WTC11 (cell line): ENCODE results near the gene LRRC75B. TPM values are rescaled to one million over a fixed set of nuclear protein-coding genes. Genes with fewer than 3 reads are reported as not detected.

Source experiments
- CREM ChIP-seq: sonication (generic); formaldehyde crosslinking; IDR thresholded peaks from 2 replicates; pipeline ENCODE4 v1.8.1; 2022; ENCODE audit warnings: mild to moderate bottlenecking, missing genetic modification reagents, moderate library complexity
- EMX1 ChIP-seq: fragments of 250-450 bp; sonication (Bioruptor Pico); IDR thresholded peaks from 2 replicates; pipeline ENCODE4 v1.8.0; 2021; ENCODE audit warnings: mild to moderate bottlenecking
- KAT7 ChIP-seq: sonication (generic); formaldehyde crosslinking; IDR thresholded peaks from 2 replicates; pipeline ENCODE4 v1.8.1; 2023; ENCODE audit warnings: missing genetic modification reagents, mild to moderate bottlenecking, borderline replicate concordance
- MAX ChIP-seq: sonication (generic); formaldehyde crosslinking; IDR thresholded peaks from 2 replicates; pipeline ENCODE4 v1.8.0; 2022; ENCODE audit warnings: mild to moderate bottlenecking, missing genetic modification reagents
- MXD4 ChIP-seq: fragments of 250-450 bp; sonication (Bioruptor Pico); IDR thresholded peaks from 2 replicates; pipeline ENCODE4 v1.8.0; 2021; ENCODE audit warnings: mild to moderate bottlenecking, moderate library complexity, borderline replicate concordance
- SP1 ChIP-seq: sonication (generic); formaldehyde crosslinking; conservative IDR thresholded peaks from 2 replicates; pipeline ENCODE4 v1.8.1; 2022; ENCODE audit warnings: missing genetic modification reagents
- TEAD1 ChIP-seq: sonication (generic); formaldehyde crosslinking; IDR thresholded peaks from 2 replicates; pipeline ENCODE4 v1.8.0; 2022; ENCODE audit warnings: mild to moderate bottlenecking, missing genetic modification reagents
- ZBTB43 ChIP-seq: sonication (generic); formaldehyde crosslinking; IDR thresholded peaks from 2 replicates; pipeline ENCODE4 v1.8.1; 2023; ENCODE audit warnings: mild to moderate bottlenecking, missing genetic modification reagents
- ZNF263 ChIP-seq: sonication (generic); formaldehyde crosslinking; IDR thresholded peaks from 2 replicates; pipeline ENCODE4 v1.8.1; 2022; ENCODE audit warnings: low read depth, mild to moderate bottlenecking, moderate library complexity, missing genetic modification reagents
- ZNF281 ChIP-seq: sonication (generic); formaldehyde crosslinking; IDR thresholded peaks from 2 replicates; pipeline ENCODE4 v1.8.0; 2023; ENCODE audit warnings: mild to moderate bottlenecking, missing genetic modification reagents
- ZNF396 ChIP-seq: fragments of 250-450 bp; sonication (Bioruptor Pico); IDR thresholded peaks from 2 replicates; pipeline ENCODE4 v1.8.0; 2021; ENCODE audit warnings: mild to moderate bottlenecking, moderate library complexity, borderline replicate concordance
- ZNF416 ChIP-seq: fragments of 250-450 bp; sonication (Bioruptor Pico); IDR thresholded peaks from 2 replicates; pipeline ENCODE4 v1.9.0; 2021; ENCODE audit warnings: mild to moderate bottlenecking, inconsistent platforms
- total RNA-seq: library from RNA; stranded (reverse); gene quantifications from 3 replicates; pipeline ENCODE4 v1.2.3, GENCODE V29; 2021
- TF ChIP-seq, protein P1 (sequence below): sonication (generic); formaldehyde crosslinking; conservative IDR thresholded peaks from 2 replicates; pipeline ENCODE4 v1.8.1; 2023; ENCODE audit warnings: mild to moderate bottlenecking, low read depth, missing genetic modification reagents, moderate library complexity
- TF ChIP-seq, protein P2 (sequence below): sonication (generic); formaldehyde crosslinking; IDR thresholded peaks from 2 replicates; pipeline ENCODE4 v1.8.0; 2022; ENCODE audit warnings: mild to moderate bottlenecking, missing genetic modification reagents
- TF ChIP-seq, protein P3 (sequence below): sonication (generic); formaldehyde crosslinking; IDR thresholded peaks from 2 replicates; pipeline ENCODE4 v1.8.1; 2022; ENCODE audit warnings: mild to moderate bottlenecking, moderate library complexity, missing genetic modification reagents

LRRC75B gene
- total RNA-seq, 1 experiment from 2014 or later, result 19.2 TPM

DNA sequence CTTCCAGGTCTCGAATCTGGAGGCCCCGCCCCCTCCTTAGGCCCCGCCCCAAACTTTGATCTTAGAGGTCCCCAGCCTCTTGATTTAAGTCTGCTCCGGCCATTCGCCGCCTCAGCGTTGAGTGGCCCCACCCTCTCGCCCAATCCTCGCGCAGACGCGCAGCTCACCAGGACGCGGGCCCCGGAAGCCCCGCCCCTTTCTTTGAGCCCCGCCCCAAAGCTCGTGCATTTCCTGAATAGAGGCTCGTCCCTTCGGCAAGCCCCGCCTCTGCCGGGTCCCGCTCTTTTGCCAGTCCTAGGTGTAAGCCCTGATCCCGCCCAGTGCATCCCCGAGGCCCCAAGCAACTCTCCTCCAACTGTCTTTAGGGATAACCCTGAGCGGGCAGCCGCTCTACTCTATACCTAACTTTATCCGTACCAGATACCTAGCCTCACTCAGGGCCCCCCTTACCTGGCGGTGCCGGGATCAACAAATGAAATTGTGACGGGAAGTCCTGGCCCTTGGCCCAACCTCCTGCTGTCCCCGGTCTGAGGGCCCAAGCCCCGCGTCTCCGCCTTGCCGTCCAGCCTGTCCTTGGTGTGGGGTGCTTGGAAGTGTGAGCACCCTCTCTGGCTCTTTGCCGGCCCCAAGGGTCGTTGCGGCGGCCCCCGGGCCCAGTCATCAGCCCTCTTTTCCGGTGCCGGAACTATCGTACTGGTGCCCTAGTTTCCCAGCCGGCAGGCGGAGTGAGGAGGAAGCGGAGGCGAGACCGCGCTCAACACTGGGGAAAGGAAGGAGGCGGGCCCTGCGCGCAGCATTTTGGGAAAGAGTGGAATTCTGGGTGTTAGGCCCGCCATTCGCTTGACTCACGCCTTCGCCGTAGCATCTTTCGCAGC is 37.5 kb downstream of the LRRC75B start, which contains the start of gene SNRPD3 (continued):
- peak; percentile 77 for TF ChIP-seq TEAD1 (CRISPR knock-in tag)
- peak; percentile 90; the same call in 1 of the 2 replicates for TF ChIP-seq KAT7 (CRISPR knock-in tag)
- TF ChIP-seq ZNF281 (CRISPR knock-in tag), result no peak
- TF ChIP-seq, protein P1, sequence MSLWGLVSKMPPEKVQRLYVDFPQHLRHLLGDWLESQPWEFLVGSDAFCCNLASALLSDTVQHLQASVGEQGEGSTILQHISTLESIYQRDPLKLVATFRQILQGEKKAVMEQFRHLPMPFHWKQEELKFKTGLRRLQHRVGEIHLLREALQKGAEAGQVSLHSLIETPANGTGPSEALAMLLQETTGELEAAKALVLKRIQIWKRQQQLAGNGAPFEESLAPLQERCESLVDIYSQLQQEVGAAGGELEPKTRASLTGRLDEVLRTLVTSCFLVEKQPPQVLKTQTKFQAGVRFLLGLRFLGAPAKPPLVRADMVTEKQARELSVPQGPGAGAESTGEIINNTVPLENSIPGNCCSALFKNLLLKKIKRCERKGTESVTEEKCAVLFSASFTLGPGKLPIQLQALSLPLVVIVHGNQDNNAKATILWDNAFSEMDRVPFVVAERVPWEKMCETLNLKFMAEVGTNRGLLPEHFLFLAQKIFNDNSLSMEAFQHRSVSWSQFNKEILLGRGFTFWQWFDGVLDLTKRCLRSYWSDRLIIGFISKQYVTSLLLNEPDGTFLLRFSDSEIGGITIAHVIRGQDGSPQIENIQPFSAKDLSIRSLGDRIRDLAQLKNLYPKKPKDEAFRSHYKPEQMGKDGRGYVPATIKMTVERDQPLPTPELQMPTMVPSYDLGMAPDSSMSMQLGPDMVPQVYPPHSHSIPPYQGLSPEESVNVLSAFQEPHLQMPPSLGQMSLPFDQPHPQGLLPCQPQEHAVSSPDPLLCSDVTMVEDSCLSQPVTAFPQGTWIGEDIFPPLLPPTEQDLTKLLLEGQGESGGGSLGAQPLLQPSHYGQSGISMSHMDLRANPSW, result no peak
- no peak for TF ChIP-seq EMX1
- peak; percentile 57; the same call in 1 of the 2 replicates for TF ChIP-seq CREM (CRISPR knock-in tag)
- no peak for TF ChIP-seq ZNF396 (CRISPR knock-in tag)
- TF ChIP-seq MAX (CRISPR knock-in tag), result peak; percentile 74
- no peak for TF ChIP-seq ZNF263 (CRISPR knock-in tag)
- TF ChIP-seq ZNF416, result peak; percentile 6; the same call in 1 of the 2 replicates
- peak; percentile 70; the same call in 1 of the 2 replicates for TF ChIP-seq ZBTB43 (CRISPR knock-in tag)
- peak; percentile 95 for TF ChIP-seq SP1 (CRISPR knock-in tag)
- TF ChIP-seq, protein P2, sequence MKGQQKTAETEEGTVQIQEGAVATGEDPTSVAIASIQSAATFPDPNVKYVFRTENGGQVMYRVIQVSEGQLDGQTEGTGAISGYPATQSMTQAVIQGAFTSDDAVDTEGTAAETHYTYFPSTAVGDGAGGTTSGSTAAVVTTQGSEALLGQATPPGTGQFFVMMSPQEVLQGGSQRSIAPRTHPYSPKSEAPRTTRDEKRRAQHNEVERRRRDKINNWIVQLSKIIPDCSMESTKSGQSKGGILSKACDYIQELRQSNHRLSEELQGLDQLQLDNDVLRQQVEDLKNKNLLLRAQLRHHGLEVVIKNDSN, result no peak
- TF ChIP-seq, protein P3, sequence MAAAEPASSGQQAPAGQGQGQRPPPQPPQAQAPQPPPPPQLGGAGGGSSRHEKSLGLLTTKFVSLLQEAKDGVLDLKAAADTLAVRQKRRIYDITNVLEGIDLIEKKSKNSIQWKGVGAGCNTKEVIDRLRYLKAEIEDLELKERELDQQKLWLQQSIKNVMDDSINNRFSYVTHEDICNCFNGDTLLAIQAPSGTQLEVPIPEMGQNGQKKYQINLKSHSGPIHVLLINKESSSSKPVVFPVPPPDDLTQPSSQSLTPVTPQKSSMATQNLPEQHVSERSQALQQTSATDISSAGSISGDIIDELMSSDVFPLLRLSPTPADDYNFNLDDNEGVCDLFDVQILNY (CRISPR knock-in tag), result peak; percentile 80
- no peak for TF ChIP-seq MXD4 (CRISPR knock-in tag)
